WI38 (cell line): ENCODE results near the gene XYLT1.

Source experiments
- H3K4me3 ChIP-seq: 2 replicates; pipeline ENCODE4 v1.5.1; 2011; ENCODE audit warnings: low read depth, mild to moderate bottlenecking, control low read depth, low read length
- TF ChIP-seq, protein P1 (sequence below): IDR thresholded peaks from 2 replicates; pipeline ENCODE4 v1.5.1; 2012; ENCODE audit warnings: low read depth, mild to moderate bottlenecking, control low read depth, low read length

Gene XYLT1

DNA sequence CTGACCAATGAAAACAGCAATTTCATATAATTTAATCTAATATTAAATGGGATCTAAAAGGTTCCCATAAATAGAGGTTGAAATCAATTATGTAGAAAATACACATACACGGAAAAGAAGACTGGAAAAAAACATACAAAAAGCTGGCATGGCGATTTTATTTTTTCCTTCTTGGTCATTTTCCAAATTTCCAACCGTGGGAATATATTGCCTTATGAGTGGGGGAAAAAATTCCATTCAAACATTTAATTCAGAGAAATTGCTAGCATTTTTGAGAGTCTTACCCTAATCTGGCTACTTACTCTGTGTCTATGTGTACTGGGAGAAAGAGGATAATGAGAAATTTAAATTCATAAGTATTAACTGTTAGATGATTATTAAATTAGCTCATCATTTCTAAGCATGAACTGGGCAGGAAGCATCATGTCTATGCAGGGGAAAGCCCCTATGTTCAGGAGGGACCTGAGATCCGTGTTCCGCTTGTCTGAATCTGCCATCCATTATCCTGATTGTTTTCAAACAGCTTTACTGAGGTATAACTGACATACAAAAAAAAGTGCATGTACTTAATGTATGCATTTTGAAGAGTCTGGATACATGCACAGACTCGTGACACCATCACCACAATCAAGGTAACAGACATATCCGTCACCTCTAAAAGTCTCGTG lies 145.2 kb downstream of the XYLT1 start:
- no peak overlapping the region for H3K4me3 ChIP-seq
- TF ChIP-seq, protein P1, sequence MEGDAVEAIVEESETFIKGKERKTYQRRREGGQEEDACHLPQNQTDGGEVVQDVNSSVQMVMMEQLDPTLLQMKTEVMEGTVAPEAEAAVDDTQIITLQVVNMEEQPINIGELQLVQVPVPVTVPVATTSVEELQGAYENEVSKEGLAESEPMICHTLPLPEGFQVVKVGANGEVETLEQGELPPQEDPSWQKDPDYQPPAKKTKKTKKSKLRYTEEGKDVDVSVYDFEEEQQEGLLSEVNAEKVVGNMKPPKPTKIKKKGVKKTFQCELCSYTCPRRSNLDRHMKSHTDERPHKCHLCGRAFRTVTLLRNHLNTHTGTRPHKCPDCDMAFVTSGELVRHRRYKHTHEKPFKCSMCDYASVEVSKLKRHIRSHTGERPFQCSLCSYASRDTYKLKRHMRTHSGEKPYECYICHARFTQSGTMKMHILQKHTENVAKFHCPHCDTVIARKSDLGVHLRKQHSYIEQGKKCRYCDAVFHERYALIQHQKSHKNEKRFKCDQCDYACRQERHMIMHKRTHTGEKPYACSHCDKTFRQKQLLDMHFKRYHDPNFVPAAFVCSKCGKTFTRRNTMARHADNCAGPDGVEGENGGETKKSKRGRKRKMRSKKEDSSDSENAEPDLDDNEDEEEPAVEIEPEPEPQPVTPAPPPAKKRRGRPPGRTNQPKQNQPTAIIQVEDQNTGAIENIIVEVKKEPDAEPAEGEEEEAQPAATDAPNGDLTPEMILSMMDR: no peak

DNA sequence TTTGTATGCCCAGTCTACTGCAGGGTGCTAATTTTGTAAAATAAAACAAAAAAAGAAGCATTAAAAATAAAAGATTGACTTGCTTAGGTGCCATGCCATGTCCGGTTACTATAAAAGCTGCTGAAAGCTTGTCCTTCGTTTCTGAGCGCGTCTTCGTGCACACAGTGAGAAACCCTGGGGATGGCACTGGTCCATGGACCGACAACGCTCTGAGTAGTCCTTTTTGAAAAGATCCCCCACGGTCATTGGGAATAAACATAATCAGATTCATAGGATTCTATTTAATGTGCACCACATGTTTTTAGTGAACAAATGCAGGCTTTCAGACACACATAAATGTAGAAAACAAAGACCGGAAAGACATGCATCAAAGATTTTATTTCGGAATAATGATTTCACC lies 146.3 kb downstream of the XYLT1 start:
- TF ChIP-seq, protein P1: no peak
- no peak overlapping the region for H3K4me3 ChIP-seq

DNA sequence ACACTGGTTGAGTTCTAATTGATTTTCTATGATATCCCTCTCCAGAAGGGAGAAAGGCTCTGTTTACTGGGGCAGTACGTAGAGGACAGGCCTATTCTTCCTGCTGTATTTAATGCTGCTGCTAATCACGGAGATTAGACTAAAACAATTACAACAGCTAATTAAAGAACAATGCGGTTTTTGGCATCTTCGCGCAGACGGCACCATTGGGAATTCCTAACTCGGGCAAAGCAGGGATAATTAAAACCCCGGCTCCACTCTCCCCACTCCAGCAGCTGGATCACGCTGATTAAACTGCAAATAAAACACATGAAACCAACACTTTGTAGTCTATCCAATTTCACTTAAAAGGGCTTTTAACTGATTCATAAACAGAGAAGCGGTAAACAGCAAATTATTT lies 147.6 kb downstream of the XYLT1 start:
- no peak overlapping the region for H3K4me3 ChIP-seq
- TF ChIP-seq, protein P1: no peak

DNA sequence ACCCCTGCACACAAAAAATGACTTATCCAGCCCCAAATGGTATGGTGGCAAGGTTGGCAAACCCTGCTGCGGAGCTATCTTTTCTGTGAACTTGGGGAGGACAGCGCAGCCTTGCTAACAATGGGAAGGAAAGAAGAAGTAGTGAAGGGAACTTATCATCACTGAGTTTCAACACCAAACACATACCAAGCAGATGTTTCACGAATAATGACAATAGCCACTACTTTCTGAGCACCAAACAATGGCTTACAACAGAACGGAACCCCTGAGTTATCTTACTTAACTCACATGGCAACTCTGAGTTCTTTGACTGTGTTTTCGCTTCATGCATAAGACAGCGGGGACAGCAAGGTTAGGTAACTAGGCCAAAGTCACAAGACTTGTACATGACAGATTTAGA lies 148.9 kb downstream of the XYLT1 start:
- TF ChIP-seq, protein P1: no peak
- H3K4me3 ChIP-seq: no peak overlapping the region

DNA sequence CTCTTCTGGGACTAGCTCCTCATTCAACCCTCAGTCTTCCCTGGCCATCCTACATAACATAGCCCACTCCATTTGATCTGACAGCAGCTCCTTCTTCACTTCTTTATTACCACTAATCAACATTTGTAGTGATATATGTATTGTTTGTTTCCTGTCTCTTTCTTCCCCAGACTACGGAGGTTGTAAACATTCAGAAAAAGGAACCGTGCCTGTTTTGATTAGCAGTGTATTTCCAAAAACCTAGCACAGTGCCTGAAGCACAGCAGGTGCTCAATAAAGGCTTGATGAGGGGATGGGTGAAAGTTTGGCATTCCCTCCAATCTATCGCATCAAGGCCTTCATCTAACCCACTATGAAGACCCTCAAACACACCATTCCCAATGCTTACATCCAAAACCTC lies 150.8 kb downstream of the XYLT1 start:
- no peak overlapping the region for H3K4me3 ChIP-seq
- TF ChIP-seq, protein P1: no peak

DNA sequence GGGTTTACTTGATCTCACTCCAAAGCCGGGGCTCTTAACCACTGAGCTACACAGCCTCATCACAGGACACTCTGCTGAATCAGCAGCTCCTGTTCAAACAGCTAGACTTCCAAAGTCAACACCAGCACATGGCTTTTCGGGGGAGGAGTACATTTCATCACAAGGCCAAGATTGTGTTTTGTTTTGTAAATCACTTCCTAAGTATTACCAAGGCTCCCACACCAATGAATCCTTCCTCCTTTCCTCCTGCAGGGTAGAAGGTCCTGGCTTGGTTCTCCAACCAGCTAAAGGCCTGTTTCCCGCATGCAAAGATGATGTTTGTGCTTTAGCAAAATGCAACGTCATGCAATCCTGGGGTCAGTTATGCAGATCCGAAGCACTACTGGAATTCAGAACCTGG lies 152.5 kb downstream of the XYLT1 start:
- TF ChIP-seq, protein P1: no peak
- H3K4me3 ChIP-seq: no peak overlapping the region

DNA sequence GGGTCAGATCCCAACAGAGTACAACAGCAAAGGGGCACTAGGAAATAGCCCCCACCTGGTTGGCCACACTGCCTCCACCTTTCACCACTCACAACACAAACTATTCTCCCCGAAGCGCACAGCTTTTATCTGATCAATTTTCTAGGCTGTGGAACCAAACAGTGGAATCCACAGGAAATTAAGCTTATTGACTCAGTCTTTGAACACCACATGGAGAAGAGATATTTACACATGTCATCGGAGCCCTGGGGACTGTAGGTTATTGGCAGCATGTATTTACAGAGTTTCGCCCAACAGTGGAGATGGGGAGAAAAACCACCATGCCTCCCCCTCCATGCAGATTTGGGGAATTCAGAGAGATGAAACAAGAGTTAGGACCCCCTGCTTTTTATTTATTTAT lies 154.8 kb downstream of the XYLT1 start:
- TF ChIP-seq, protein P1: no peak
- H3K4me3 ChIP-seq: no peak overlapping the region
